Stimulated activated CD8-positive, alpha-beta memory T cell treated with anti-CD3 and anti-CD28 coated beads, Interleukin-4, amount 100 ng/mL, for 4 hours (primary cell): Measurements from ENCODE around the gene BCAT1.
"Not testable (repeated sequence)": the region's sequence is repeated elsewhere in the genome, so short reads cannot be mapped to it uniquely, and the experiment has no call there.

Source experiments
- DNase-seq, 2 donors: peaks; one replicate each; pipeline ENCODE4 v3.0.0-alpha.2; 2020; ENCODE audit warnings: low read depth in 2 of 2, low spot score in 1 of 2

Gene BCAT1

DNA sequence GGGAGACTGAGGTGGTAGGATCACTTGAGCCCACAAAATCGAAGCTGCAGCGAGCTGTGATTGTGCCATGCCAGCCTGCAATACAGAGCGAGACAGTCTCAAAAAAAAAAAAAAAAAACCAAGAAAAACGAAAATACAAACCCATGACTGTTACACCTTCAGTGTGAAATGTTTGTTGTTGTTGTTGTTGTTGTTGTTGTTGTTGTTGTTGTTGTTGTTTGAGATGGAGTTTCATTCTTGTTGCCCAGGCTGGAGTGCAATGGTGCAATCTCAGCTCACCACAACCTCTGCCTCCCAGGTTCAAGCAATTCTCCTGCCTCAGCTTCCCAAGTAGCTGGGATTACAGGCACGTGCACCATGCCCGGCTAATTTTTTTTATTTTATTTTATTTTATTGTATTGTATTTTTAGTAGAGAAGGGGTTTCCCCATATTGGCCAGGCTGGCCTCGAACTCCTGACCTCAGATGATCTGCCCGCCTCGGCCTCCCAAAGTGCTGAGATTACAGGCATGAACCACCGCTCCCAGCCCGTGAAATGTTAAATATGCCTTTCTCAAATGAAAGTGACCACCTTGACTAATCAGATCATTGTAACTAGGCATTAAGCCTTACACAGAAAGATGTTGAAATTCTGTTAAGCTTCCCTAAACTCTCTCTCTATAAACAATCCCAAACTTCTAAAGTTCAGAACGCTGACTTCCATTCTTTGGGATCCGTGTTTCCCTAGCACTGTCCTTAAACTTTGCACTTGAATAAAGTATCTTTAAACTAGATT lies 20.2 kb downstream of the BCAT1 start:
- DNase-seq: not testable (repeated sequence)

DNA sequence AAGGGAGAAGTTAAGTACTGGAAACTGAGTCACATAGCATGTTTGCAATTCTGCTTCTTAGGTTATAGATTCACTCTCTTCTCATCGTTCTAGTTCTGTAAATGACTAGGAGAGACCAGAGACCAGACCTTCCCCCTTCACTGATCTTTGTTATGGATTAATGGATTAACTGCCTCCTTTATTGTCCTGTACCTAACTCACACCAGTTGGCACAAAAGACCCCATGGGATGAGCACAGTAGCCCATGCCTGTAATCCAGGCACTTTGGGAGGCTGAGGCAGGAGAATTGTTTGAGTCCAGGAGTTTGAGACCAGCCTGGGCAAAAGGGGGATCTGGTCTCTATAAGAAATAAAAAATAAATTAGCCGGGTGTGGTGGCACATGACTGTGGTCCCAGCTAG lies 20.8 kb downstream of the BCAT1 start:
- no peak for DNase-seq

DNA sequence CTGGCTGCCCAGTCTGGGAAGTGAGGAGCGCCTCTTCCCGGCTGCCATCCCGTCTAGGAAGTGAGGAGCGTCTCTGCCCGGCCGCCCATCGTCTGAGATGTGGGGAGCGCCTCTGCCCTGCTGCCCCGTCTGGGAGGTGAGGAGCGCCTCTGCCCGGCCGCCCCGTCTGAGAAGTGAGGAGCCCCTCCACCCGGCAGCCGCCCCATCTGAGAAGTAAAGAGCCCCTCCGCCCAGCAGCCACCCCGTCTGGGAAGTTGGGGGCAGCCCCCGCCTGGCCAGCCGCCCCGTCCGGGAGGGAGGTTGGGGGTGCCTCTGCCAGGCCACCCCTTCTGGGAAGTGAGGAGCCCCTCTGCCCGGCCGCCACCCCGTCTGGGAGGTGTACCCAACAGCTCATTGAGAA lies 22.8 kb downstream of the BCAT1 start:
- not testable (repeated sequence) for DNase-seq

DNA sequence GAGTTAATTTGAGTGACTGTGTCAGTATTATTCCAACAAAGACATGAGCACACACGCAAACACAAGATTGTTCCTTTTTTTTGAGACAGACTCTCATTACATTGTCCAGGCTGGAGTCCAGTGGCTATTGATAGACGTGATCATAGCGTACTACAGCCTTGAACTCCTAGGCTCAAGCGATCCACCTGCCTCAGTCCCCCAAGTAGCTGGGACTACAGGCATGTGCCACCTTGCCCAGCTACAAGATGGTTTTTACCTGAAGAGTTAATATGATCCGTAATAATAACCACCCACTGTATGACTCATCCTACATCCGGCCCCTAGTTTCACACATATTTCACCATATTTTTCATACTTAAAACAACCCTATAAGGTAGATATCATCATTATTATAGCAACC lies 26.8 kb downstream of the BCAT1 start:
- DNase-seq: no peak

DNA sequence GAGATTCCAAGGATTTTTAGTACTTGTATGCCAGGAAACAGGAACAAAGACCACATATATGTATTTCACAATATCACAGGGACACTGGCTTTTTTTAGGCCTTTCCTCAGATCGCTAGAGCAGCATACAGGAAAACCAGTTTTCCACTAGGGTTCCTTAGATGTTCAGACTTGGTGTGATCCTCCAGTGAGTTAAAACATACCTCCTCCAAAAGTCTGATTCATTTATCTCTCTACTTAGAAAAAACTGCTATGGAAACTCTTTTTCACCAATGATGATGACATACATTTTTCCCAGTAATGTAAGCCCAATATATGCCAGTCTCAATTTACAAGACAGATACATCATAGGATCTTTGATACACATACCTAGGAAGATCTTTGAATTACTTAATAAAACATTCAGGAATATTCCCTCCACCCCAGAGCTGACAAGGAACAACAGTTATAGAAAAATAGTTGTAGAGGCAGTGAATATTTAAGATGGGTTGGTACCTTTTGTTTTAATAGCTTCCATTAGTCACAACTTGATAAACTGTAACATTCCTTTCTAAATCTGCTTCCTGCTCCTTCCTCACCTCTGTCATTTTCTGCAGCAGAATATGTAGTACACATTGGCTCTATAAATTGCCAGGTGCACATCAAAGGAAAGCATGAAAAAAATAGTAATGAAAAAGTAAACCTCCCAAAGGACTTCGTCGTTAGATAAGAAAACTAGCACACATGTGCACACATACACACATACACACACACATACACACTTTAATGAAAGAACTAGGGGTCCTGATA lies 27.5 kb downstream of the BCAT1 start:
- DNase-seq: no peak

DNA sequence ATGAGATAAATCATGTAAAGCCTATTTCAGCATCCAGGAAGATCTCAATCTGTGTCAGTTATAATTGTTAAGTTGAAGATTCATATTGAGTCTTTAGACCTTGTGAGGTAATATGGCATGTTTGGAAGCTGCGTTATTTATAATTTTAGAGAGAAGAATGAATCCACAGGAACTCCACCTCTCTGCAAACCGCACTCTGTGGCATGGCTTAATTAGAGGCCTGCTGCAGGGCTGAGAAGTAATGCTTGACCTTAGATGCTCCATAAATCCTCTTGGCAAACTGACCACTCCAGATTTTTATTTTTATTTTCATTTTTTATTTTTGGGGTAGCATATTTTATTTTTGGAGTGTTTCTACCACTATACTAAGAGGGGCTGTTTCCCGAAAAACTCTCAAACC lies 28.8 kb downstream of the BCAT1 start:
- DNase-seq: no peak

DNA sequence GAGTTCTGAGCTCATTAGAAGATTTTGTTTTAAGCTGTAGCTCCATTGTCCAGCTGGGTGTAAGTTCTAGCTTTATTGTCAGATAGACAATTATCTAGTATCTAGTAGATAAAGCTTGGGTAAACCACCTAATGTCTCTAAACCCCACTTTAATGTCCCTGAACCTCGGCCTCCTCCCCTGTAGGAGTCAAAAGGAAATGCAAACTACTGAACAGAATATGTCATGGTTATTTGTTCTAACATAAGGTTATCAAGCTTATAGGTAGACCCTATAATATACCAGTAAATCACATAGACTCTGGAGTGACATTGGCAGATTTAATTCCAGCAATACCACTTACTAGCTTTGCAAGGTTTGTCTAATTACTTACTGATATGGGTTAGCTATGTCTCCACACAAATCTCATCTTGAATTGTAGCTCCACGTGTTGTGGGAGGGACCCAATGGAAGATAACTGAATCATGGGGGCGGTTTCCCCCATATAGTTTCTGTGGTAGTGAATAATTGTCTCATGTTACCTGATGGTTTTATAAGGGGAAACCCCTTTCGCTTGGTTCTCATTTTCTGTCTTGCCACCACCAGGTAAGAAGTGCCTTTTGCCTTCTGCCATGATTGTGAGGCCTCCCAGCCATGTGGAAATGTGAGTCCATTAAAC lies 29.4 kb downstream of the BCAT1 start:
- no peak for DNase-seq

DNA sequence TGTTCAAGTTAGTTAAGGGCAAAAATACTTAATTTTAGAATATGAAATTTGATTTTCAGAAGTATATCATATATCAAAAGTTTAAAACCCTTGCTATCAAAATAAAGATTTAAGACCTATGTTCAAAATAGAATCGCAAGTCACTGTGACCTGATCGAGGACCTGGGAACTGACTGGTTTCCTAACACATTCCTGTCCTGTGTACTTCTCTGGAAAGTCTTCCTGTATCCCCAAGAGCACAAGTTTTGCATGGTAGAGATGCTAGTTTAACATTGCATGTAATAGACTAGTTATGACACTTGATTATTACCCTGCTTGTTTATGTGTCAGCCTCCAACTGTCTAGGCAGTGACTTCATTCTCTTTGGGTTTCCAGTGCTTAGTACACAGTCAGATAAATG lies 30.3 kb downstream of the BCAT1 start:
- DNase-seq: no peak

DNA sequence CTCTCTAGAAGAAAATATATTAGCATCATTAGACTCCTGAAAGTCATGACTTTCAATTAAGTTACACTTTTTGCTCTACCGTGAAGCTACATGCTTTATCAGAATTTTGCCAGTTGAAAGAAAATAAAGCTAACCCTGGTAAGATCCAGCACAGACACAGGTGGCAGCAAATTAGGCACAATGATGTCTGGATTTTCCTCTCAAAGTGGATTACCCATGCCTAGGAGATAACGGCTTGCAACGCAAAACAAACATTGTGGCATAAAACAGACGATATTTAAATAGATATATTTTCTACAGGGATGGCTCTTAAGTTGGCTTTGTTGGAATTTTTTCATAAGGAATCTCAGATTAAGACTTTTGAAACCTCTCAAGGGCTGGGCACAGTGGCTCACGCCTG lies 33.4 kb downstream of the BCAT1 start:
- DNase-seq: no peak

DNA sequence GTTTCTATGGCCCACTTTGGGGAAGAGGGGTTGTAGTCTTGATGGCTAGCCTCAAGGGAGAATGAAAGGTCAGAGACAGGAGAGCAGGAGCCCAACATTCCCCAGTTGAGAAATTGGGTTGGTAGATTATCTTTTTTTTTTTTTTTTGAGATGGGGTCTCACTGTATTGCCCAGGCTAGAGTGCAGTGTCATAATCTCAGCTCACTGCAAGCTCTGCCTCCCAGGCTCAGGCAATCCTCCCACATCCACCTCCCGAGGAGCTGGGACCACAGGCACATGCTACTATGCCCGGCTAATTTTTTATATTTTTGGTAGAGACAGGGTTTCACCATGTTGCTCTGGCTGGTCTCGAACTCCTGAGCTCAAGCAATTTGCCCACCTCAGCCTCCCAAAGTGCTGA lies 34.9 kb downstream of the BCAT1 start:
- no peak for DNase-seq

DNA sequence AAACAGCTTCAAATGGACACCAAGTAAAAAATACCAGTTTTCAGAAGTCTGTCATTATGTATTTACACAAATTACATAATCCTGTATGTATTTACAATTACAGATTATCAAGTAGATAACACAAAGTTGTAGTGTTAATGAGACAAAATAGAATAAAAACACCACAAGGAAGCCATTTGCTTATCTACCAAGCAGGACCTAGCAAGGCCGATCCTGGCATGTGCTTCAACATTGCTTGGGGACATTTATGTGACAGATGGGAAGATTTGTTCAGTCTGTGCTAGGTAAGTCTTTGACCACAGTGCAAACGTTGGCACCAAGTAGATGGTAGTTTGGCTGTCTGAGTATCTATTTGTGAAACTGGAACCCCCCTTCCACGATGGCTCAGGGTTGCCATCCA lies 35.8 kb downstream of the BCAT1 start:
- no peak for DNase-seq

DNA sequence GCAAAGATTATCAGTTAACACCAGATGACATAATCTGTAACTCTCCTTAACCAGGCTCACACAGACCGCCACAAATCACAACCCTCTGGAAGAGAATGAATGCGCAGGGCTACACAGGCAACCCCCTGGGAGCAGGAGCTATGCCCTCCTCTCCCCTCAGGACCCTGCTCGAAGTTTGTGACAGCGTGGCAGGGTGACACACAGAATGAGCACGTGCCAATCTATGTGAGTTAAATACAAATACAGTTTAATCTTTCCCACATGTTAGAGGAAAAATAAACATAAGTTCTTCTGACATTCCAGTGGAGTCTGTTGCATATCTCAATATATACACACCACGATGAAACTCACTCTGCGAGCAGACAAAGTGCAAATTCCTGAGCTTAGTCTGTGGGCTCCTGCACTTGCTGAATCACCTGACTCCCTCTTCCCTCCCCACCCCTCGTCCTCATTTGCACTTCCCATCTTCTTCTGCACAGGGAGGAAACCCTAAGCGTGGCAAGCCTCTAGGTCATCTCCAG lies 37.6 kb downstream of the BCAT1 start:
- DNase-seq: no peak

DNA sequence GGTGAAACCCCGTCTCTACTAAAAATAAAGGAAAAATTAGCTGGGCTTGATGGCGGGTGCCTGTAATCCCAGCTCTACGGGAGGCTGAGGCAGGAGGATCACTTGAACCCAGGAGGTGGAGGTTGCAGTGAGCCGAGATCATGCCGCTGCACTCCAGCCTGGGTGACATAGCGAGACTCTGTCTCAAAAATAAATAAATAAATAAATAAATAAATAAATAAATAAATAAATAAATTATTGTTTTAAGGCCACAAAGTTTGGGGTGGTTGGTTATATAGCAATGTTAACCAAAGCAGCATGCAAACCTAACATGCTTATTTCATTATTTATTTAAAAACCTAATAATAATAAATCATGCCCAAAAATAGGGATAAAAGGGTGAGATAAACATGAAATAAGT lies 38.7 kb downstream of the BCAT1 start:
- DNase-seq: not testable (repeated sequence)

DNA sequence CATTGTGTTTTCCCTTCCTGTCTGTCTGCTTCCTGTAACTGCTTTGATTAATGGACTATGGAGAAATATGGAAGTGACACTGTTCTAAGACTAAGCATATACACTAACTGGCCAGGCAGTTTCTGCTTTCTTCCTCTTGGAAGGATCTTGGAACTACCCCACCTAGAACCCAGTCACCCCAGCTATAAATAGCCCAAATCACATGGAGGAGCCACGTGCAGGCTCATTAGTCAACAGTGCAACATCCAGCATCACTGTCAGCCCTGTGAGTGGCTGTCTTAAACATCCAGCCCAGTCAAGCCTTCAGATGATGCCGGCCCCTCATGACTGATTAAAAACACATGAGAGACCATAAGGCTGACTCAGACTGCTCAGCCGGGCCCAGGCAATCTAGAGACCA lies 39.2 kb downstream of the BCAT1 start:
- DNase-seq: no peak

DNA sequence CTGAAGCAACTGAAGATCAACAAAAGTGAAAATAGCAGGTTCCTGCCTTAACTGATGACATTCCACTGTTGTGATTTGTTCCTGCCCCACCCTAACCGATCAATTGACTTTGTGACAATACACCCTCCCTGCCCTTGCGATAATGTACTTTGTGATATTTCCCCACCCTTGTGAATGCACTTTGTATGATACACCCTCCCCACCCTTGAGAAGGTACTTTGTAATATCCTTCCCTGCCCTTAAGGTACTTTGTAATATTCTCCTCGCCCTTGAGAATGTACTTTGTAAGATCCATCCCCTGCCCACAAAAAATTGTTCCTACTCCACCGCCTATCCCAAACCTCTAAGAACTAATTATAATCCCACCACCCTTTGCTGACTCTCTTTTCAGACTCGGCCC lies 41.4 kb downstream of the BCAT1 start:
- DNase-seq: no peak

DNA sequence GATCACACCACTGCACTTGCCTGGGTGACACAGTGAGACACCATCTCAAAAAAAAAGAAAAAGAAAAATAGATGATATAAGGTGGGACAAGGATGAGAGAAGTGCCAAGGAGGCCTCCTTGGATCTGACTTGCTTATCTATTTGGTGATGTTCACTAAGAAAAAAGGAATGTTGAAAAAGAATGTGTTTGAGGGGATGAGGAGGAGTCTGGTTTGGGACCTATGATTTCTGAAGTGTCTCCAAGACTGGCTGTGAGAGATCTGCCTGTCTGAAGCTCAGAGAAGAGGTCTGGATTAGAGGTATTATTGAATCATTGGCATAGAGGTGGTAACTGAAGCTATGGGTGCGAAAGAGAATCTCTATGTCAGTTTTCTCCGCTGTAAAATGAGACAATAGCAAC lies 42.8 kb downstream of the BCAT1 start:
- DNase-seq: no peak

DNA sequence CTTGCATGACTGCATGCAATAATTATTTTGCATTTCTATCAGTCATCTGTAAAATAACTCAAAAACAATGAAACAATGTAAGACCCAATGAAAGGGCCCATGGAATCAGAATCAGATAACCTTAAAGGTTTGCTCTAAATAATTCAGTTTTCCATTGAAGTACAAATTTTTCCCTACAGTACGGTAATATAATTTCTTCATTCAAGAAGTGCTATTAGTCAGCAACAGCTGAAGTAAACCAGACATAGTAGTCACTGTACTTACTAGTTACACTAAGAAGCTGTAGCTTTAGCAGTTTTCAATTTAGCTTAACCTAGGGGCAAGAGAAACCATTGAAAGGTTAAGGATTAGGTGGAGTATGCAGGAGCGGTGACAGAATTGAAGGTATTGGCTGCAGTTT lies 43.5 kb downstream of the BCAT1 start:
- no peak for DNase-seq

DNA sequence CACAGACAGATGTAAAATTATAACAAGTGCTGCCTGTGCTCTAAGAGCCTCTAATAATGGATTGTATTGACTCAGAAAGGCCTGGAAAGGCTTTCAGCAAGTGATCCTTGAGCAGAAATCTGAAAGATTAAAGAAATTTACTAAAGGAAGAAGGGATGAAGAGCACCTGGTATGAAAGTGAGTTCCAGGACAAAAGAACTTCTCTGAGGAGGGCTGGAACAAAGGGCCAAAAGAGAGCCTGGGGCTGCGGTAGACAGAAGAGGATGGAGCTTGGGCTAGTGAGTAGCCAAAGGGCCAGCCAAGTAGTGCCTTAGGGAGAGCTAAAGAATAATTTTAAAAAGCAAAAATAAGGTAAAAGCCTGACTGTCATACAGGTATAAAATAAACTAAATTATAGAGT lies 44.0 kb downstream of the BCAT1 start:
- no peak for DNase-seq

DNA sequence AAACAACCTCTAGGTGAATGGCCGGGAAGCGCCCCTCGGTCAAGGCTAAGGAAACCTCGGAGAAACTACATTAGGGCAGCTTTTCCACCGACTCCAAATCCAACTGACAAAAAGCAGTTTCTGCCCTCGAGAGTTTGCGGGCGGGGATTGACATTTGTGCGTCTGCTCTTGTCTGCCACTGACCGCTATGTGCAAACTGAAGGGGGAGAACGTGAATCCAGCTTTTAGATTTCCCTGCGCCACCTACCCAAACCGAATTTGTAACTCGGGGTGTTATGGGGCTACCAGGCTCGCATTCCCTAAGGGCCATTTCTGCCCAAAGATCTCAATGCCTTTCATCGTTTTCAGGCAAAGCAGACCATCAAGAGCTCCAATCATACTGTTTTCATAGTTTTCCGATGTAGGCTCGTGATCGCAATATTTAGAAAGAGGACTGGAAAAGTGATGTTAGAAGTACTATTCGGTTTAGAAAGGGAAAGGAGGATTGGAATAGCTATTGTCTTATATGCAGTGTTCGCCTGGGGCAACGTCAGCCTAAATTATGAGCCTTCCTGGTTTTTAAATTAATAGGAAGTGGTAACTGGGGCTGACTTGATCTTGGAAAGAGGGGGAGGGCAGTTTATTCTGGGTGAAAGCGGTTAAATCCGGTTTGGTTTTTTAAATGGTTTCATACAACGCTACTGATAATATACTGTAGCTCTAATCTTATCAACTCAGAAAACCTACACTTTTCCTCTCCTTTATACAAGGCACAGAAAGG lies 45.4 kb downstream of the BCAT1 start:
- DNase-seq: no peak

DNA sequence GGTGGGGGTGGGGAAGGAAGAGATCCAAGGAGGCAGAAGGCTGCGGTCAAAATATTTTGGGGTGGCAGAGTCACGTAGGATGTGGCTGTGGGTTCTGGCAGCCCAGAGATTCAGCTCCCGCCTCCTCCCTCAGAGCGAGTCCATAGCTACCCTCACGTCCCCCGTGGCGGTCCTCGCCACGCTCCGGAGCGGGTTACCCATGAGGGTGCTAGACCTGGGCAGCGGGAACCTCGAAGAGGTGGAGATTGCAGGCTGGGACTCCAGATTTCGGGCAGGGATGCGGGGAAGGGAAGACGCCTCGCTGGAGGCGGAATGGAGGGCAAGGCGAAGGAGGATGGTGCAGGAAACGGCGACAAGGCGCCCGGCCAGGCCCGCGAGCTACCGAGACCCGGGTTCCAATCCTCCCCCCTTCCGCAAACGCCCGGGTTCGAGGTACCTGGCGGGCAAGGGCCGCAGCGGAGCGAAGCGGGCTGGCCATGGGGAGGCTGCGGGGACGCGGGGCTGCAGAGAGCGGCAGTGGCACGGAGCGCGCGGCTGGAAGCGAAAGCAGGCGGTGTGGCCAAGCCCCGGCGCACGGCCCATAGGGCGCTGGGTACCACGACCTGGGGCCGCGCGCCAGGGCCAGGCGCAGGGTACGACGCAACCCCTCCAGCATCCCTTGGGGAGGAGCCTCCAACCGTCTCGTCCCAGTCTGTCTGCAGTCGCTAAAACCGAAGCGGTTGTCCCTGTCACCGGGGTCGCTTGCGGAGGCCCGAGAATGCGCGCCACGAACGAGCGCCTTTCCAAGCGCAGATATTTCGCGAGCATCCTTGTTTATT lies 46.2 kb downstream of the BCAT1 start:
- no peak for DNase-seq
